HG02588 (cell line): ENCODE measurements around the gene FGFR3.

Source experiments
- ATAC-seq: cut with Tn5 transposase; IDR thresholded peaks from one replicate; pipeline ENCODE4 v1.9.1; 2021; ENCODE audit warnings: mild to moderate bottlenecking, moderate library complexity; ENCODE audit not compliant: unreplicated experiment

FGFR3 gene

GRCh38 chr4:1786544-1787362, 6.3 kb upstream of the FGFR3 start:
- ATAC-seq: no peak

GRCh38 chr4:1787411-1788077, 5.5 kb upstream of the FGFR3 start:
- no peak for ATAC-seq

- no peak for ATAC-seq
Observed at GRCh38 chr4:1788254-1788973, 4.7 kb upstream of the FGFR3 start.

GRCh38 chr4:1789552-1789951, 3.5 kb upstream of the FGFR3 start:
- ATAC-seq: no peak

GRCh38 chr4:1790005-1790404, 3.1 kb upstream of the FGFR3 start:
- no peak for ATAC-seq

GRCh38 chr4:1792158-1792831, 798 bp upstream of the FGFR3 start:
- ATAC-seq: no peak

GRCh38 chr4:1793496-1793840, 375 bp downstream of the FGFR3 start:
- ATAC-seq: no peak

- ATAC-seq: no peak
Observed at GRCh38 chr4:1793940-1794808, 1.1 kb downstream of the FGFR3 start.

GRCh38 chr4:1794809-1795298, 1.8 kb downstream of the FGFR3 start:
- ATAC-seq: no peak

GRCh38 chr4:1795299-1796195, 2.5 kb downstream of the FGFR3 start:
- no peak for ATAC-seq

- no peak for ATAC-seq
Observed at GRCh38 chr4:1796486-1797204, 3.6 kb downstream of the FGFR3 start.

- ATAC-seq: no peak
Observed at GRCh38 chr4:1797298-1797860, 4.3 kb downstream of the FGFR3 start.

- ATAC-seq: no peak
Observed at GRCh38 chr4:1797861-1798579, 4.9 kb downstream of the FGFR3 start.

- ATAC-seq: no peak
Observed at GRCh38 chr4:1798580-1799386, 5.7 kb downstream of the FGFR3 start.

- ATAC-seq: no peak
Observed at GRCh38 chr4:1799387-1800375, 6.6 kb downstream of the FGFR3 start.

GRCh38 chr4:1800805-1801204, 7.7 kb downstream of the FGFR3 start:
- no peak for ATAC-seq
